Measurements from ENCODE around the gene NECAB3.

The NECAB3 gene

DNA sequence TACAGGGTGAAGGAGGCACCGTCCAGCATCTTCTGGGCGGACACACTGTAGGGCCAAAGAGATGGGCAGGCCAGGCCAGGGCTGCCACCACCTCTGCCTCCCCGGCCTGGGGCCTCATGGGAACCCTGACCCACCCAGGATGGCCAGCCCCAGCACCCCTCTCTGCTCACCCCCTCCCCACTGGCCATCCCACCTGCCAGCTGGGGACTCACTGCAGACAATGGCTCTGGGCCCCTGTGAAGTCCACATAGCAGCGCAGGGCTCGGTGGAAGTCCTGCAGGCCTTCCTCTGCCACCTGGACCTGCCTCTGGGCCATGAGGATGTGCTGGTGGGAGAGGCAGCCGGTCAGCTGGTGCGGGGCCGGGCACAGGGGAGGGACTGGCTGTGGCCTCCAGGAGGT, 15.7 kb downstream of the NECAB3 start:
- no peak for DNase-seq (ENCODE audit: low read depth)
- TF ChIP-seq, protein P1, sequence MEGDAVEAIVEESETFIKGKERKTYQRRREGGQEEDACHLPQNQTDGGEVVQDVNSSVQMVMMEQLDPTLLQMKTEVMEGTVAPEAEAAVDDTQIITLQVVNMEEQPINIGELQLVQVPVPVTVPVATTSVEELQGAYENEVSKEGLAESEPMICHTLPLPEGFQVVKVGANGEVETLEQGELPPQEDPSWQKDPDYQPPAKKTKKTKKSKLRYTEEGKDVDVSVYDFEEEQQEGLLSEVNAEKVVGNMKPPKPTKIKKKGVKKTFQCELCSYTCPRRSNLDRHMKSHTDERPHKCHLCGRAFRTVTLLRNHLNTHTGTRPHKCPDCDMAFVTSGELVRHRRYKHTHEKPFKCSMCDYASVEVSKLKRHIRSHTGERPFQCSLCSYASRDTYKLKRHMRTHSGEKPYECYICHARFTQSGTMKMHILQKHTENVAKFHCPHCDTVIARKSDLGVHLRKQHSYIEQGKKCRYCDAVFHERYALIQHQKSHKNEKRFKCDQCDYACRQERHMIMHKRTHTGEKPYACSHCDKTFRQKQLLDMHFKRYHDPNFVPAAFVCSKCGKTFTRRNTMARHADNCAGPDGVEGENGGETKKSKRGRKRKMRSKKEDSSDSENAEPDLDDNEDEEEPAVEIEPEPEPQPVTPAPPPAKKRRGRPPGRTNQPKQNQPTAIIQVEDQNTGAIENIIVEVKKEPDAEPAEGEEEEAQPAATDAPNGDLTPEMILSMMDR (conservative IDR thresholded peaks at IDR 0.05; ENCODE audit: control insufficient read depth, insufficient read depth, low read depth, low read length): no peak
- no peak overlapping the region for H3K4me3 ChIP-seq (ENCODE audit: control insufficient read depth, low read depth, low read length)

DNA sequence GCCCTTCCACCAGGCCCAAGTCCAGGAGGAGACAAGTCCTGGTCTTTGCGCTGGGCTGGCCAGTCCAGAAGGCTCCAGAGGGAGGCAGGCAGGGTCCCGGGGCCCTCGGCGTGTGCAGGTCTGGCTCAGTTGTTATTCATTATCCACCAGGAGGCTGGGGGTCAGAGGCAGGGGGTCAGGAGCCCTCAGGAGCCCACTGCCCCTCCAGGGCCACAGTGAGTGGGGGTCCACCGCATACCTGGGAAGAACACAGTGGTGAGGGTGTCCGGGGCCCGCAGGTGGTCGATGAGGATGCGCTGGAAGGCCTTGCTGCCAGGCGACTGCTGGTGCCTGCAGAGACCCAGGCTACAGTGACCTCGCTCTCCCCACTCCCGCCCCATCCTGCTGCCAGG, 16.5 kb downstream of the NECAB3 start:
- H3K4me3 ChIP-seq (ENCODE audit: control insufficient read depth, low read depth, low read length): no peak overlapping the region
- DNase-seq (ENCODE audit: low read depth): no peak
- TF ChIP-seq, protein P1 (conservative IDR thresholded peaks at IDR 0.05; ENCODE audit: control insufficient read depth, insufficient read depth, low read depth, low read length): no peak

DNA sequence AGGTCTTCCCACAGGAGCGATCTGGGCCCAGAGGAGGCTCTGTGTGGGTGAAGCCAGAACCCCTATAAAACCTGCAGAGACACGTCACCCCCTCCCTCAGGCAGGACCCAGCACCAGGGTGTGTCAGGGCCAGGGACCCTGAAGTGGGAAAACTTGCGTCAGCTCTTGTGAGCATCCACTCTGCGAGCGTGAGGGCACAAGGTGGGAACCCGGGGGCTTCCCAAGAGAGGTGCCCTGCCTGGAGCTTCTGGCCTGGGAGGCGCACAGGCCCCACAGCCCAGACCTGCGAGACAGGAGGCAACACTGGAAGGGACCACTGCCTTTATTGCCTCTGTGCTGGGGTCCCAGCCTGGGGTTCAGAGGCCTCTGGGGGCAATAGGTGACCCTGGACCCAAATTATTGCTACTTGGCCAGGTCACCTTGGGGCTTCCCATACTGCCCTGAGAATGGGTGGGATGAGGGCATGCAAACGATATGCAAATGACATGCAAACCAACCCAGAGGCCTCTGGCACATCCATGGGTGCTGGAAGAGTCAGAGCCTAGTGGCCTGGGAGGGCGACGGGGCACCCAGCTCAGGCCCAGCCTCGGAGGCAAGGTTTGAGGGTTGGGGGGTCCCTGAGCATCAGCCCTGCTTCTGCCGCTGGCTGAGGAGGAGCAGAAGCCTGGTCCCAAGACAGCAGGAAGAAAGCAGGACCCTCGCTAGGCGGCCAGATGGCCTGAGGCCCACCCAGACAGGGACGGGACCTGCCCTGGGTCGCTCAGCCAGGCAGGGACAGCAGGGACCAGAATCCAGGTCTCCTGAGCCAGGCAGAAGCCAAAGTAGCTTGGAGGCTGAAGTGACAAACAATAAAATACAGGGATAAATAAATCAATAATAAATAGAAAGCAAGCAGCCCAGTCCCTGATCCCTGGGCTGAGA, 17.2 kb downstream of the NECAB3 start:
- DNase-seq (ENCODE audit: low read depth): no peak
- TF ChIP-seq, protein P1 (conservative IDR thresholded peaks at IDR 0.05; ENCODE audit: control insufficient read depth, insufficient read depth, low read depth, low read length): no peak
- no peak overlapping the region for H3K4me3 ChIP-seq (ENCODE audit: control insufficient read depth, low read depth, low read length)

DNA sequence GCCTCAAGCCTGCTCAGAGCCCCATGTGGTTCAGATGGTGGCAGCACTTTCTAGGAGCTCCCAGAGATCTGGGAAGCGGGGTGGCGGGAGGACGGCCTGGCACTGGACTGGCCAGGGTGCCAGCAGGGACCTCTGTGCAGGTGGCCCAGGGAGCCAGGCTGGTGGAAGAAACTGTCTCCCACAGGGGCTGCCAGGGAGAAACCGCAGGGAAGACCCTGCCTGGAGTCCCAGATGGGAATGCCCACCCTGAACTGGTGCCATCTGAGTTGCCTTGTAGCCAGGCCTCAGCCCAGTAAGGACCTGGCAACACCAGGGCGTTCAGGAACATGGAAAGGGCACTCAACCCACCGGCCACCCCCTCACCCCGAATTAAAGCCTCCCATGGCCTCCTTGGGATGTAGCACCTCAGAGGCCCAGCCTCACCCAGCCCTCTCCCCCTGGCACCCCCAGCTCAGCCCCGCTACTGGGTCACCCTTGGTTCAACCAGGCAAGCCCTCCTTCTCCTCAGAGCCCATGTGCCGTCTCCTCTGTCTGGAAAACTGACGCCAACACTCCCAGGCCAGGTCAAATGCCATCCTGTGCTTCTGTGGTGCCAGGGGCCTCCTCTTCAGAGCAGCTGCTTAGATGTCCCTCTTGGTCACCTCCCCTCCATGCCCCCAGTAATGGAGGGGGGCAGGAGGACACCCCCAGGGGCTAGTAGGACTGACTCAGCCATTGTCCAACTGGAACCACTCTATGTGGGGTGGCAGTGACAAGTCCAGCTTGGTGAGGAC, 18.0 kb downstream of the NECAB3 start:
- H3K4me3 ChIP-seq (ENCODE audit: control insufficient read depth, low read depth, low read length): no peak overlapping the region
- TF ChIP-seq, protein P1 (conservative IDR thresholded peaks at IDR 0.05; ENCODE audit: control insufficient read depth, insufficient read depth, low read depth, low read length): no peak
- DNase-seq (ENCODE audit: low read depth): no peak

DNA sequence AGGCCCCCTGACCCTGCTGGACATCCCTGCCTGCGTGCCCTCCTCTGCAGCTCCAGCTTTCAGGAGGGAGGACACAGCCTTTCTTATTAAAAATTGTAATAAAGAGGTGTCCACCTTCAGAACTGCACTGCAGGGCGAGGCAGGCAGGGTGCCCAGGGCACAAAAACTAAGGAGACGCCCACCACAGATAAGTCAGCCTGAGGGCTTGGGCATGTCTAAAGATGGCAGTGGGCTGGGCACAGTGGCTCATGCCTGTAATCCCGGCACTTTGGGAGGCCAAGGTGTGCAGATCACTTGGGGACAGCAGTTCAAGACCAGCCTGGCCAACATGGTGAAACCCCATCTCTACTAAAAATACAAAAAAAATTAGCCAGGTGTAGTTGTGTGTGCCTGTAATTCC, 19.1 kb downstream of the NECAB3 start:
- TF ChIP-seq, protein P1 (conservative IDR thresholded peaks at IDR 0.05; ENCODE audit: control insufficient read depth, insufficient read depth, low read depth, low read length): no peak
- no peak for DNase-seq (ENCODE audit: low read depth)
- H3K4me3 ChIP-seq (ENCODE audit: control insufficient read depth, low read depth, low read length): no peak overlapping the region

DNA sequence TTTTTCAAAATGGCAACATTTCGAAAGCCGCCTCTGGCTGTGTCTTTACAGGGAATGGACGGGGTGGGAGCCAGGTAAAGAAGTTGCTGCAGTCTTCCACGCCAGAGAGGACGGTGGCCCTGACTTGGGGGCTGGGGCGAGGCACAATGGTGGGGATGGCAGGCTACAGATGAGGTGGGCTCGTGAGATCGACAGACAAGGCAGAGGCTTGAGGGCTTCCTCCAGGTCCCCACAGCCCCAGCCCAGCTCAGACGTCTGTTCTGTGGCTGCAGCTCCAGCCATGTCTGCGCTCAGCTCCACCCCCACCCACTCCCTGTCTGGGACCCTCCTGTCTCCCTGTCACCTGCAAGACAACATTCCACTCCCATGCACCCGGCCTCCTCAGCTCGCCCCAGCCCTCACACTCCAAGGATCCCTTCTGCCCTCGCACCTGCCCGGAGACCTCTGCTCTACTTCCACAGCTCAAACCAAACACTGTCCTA, 19.5 kb downstream of the NECAB3 start:
- TF ChIP-seq, protein P1 (conservative IDR thresholded peaks at IDR 0.05; ENCODE audit: control insufficient read depth, insufficient read depth, low read depth, low read length): no peak
- H3K4me3 ChIP-seq (ENCODE audit: control insufficient read depth, low read depth, low read length): no peak overlapping the region
- DNase-seq (ENCODE audit: low read depth): no peak

Data from fibroblast of mammary gland (primary cell).